GM20000 (cell line): ENCODE measurements around the gene CSMD2.
A peak's percentile ranks its signal among the peaks of the same experiment; 100 is the strongest.

Experiments used
- DNase-seq: peaks from one replicate; pipeline ENCODE4 v3.0.0; 2012; ENCODE audit warnings: low spot score
- CTCF ChIP-seq: IDR thresholded peaks from 2 replicates; pipeline ENCODE4 v1.5.1; 2012; ENCODE audit warnings: mild to moderate bottlenecking, control low read depth; ENCODE audit errors: extremely low read depth, missing control alignments

Gene CSMD2

GRCh38 chr1:33654267-33654834, 510.7 kb downstream of the CSMD2 start:
- DNase-seq: no peak
- no peak for TF ChIP-seq CTCF

GRCh38 chr1:33653226-33653625, 511.8 kb downstream of the CSMD2 start:
- no peak for DNase-seq
- TF ChIP-seq CTCF: no peak

- DNase-seq: no peak
- TF ChIP-seq CTCF: no peak
These were observed 514.3 kb downstream of the CSMD2 start for GRCh38 chr1:33650708-33651107.

- TF ChIP-seq CTCF: no peak
- no peak for DNase-seq
These were observed 515.3 kb downstream of the CSMD2 start for GRCh38 chr1:33649759-33650158.

- TF ChIP-seq CTCF: no peak
- no peak for DNase-seq
These were observed 521.8 kb downstream of the CSMD2 start for GRCh38 chr1:33643216-33643615.

GRCh38 chr1:33641104-33641830, 523.8 kb downstream of the CSMD2 start:
- TF ChIP-seq CTCF: no peak
- DNase-seq: peak; percentile 23

GRCh38 chr1:33640114-33640660, 524.8 kb downstream of the CSMD2 start:
- no peak for DNase-seq
- TF ChIP-seq CTCF: no peak
